GM18870 (cell line): ENCODE data around the gene FBXW10B.
"Not testable (repeated sequence)": the region's sequence is repeated elsewhere in the genome, so short reads cannot be mapped to it uniquely, and the experiment has no call there.

ENCODE experiments used
- ATAC-seq: cut with Tn5 transposase; IDR thresholded peaks from one replicate; pipeline ENCODE4 v1.9.1; 2021; ENCODE audit warnings: moderate library complexity; ENCODE audit not compliant: unreplicated experiment

The FBXW10B gene

DNA sequence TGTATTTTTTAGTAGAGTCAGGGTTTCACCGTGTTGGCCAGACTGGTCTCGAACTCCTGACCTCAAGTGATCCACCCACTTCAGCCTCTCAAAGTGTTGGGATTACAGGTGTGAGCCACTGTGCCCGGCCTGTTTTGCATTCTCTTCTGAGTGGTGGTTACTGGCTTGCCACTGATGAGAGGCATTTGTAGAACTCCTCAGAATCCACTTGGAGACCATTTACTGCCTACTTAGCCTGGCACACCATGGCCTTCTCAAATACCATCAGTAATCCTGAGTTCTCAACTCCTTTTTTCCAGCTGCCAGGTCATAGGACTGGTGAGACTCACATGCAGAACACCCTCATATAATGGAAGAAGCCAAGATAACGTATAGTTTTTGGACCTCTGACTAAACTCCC, 22.5 kb upstream of the FBXW10B start:
- ATAC-seq = not testable (repeated sequence)

DNA sequence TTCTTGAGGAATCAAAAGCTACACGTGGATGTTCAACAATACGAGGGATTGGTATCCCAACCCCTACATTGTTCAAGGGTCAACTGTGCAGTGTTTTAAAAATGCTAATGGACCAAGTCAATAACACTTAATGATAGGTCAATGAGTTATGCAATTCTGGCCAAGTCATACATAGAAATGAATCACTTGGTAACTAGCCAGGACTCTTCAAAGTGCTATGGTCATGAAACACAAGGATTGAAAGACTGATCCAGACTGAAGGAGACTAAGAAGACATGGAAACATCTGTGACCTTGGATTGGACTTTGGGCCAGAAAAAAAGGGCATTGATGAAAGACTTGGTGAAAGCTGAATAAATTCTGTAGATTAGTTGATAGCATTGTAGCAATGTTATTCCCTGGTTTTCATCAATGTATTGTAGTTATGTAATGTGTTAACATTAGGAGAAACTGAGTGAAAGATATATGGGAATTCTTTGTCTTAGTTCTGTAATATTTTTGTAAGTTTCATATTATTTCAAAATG, 11.5 kb upstream of the FBXW10B start:
- ATAC-seq = not testable (repeated sequence)

- not testable (repeated sequence) for ATAC-seq
Observed at GRCh38 chr17:15629991-15630390, 10.5 kb upstream of the FBXW10B start.

DNA sequence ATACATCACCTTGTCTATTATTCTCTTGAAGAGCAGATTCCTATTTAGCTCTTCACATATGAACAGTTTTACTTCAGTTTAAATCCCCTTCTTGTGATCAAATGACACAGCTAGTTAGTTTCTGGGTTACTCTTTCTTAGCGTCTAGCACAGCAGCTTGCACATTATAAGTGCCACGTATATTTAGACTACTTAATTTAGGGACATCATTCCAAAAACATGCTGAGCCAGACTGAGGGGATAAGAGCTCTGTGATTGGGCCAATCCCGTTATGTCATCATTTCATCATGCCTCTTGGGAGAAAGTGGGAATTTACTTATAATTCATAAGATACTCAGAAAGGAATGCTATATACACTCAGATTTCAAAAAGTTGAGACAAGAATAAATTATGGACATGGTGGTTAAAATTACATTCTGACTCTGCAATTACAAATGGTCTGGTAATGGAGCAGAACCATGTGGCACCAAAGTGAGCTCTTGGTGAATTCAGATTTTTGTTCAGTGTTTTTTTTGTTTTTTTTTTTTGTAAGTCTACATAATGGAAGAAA, 4.2 kb upstream of the FBXW10B start:
- ATAC-seq = not testable (repeated sequence)

DNA sequence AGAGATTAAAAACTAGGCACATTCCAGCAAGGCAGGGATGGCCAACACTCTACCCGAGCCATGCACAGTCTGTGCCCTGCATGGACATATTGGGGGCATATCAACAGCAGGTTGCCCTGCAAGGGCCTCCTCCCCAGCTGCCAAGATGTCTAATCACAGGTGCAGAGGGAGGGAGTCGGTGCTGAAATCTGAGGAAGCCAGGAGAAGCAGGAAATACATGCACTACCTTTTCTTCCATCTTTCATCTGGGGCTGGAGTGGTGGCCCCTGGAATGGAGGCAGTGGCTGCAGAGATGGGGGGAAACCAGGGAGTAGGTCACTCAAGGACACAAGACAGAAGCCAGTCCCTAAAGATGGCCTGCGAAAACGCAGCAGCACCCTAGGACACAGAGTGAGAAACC, 3.8 kb upstream of the FBXW10B start:
- not testable (repeated sequence) for ATAC-seq

GRCh38 chr17:15622124-15622523, 2.6 kb upstream of the FBXW10B start:
- ATAC-seq = not testable (repeated sequence)

DNA sequence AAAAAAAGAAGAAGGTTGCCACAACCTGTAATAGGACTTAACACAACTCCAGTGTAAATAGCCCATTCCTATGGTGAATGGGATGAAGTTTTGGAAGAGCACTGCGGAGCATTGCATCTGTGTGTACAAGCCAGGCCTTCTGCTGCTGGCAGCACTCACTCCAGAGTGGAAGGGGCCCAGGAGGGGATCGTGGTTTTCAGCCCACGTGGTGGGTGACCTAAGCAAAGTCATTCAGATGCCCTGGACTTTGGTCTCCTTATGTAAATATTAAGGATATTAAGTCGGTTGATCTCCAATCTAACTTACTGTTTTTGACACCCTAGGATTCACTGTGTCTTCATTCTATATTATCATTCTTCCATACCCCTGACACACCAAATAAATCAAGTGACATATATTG, 2.7 kb downstream of the FBXW10B start:
- ATAC-seq = not testable (repeated sequence)

GRCh38 chr17:15615850-15616249, 3.7 kb downstream of the FBXW10B start:
- ATAC-seq = not testable (repeated sequence)

DNA sequence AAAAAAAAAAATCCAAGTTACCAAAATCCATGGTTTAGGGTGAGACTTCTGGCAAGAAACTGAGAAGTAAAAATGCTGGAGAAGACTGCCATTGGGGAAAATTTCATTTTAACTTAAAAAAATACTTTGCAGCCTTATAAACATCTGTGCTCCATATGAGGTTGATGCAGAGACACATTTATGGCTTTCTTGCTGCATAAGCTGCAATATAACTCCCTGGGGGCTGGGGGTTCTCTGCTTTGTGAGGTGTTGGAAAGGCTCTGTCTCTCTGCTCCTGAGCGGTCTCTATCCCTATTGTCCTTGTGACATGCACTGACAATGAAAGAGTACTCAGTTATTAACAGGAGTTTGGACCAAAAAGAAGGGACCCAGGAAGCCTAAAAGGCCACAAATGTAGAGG, 6.4 kb downstream of the FBXW10B start:
- not testable (repeated sequence) for ATAC-seq

GRCh38 chr17:15592960-15593359, 26.5 kb downstream of the FBXW10B start:
- ATAC-seq = not testable (repeated sequence)

DNA sequence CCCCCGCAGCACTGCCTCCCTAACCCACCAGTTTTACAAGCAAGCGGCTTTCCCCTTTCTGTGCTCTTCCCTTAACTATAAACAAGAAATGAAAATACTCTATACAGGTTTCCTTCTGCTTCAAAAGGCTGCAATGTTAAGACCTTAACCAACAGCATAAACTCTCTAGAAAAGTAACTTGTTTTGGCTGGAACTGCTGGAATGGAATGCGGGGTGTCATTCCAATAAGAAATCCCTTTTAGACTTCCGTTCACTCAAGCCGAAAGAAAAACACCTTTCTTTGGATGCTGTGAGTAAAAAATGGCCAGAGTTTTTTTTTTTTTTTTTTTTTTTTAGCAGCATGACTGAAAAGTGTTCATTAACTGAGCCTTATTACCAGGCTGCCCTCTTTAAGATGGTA, 27.5 kb downstream of the FBXW10B start:
- ATAC-seq = not testable (repeated sequence)

- not testable (repeated sequence) for ATAC-seq
Observed at GRCh38 chr17:15590844-15591243, 28.7 kb downstream of the FBXW10B start.

GRCh38 chr17:15589544-15590536, 29.7 kb downstream of the FBXW10B start:
- peak; percentile 61 for ATAC-seq

GRCh38 chr17:15588017-15588416, 31.5 kb downstream of the FBXW10B start:
- not testable (repeated sequence) for ATAC-seq

GRCh38 chr17:15583313-15583712, 36.2 kb downstream of the FBXW10B start:
- not testable (repeated sequence) for ATAC-seq

GRCh38 chr17:15581462-15581861, 38.0 kb downstream of the FBXW10B start:
- ATAC-seq = not testable (repeated sequence)

- not testable (repeated sequence) for ATAC-seq
Observed at GRCh38 chr17:15576848-15577247, 42.7 kb downstream of the FBXW10B start.

DNA sequence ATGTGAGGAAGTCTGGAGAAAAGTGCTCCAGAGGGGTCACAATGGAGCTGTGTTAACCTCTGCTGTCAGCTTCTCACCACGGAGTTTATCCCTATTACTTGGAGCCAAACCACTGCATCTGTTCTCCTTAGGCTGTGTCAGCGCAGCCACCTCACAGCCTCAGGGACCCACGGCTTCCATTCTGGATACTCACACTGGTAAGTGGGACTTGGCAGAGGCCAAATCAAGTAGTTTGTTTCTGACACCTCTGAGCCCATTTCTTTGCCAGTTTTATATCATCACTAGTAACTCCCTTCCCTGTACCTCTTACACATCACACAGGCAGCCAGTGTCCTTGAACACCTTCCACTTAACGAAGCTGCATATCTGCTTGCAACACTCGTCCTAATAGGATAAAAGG, 44.8 kb downstream of the FBXW10B start:
- not testable (repeated sequence) for ATAC-seq

- not testable (repeated sequence) for ATAC-seq
Observed at GRCh38 chr17:15573870-15574269, 45.6 kb downstream of the FBXW10B start.
